GM18870 (cell line): ENCODE results near the gene CD200R1.
"Not testable (repeated sequence)": the region's sequence is repeated elsewhere in the genome, so short reads cannot be mapped to it uniquely, and the experiment has no call there.

Source experiments
- ATAC-seq: cut with Tn5 transposase; IDR thresholded peaks from one replicate; pipeline ENCODE4 v1.9.1; 2021; ENCODE audit warnings: moderate library complexity; ENCODE audit not compliant: unreplicated experiment

The CD200R1 gene

GRCh38 chr3:112976001-112976400 is 1.1 kb upstream of the CD200R1 start:
- no peak for ATAC-seq

- ATAC-seq = peak; percentile 26
These were observed 755 bp downstream of the CD200R1 start for GRCh38 chr3:112974178-112974517.

- ATAC-seq = peak; percentile 76
These were observed 1.4 kb downstream of the CD200R1 start for GRCh38 chr3:112973325-112974177.

- ATAC-seq = no peak
These were observed 2.7 kb downstream of the CD200R1 start for GRCh38 chr3:112972158-112972557.

GRCh38 chr3:112967828-112968227 is 7.1 kb downstream of the CD200R1 start:
- ATAC-seq = no peak

- ATAC-seq = no peak
These were observed 7.5 kb downstream of the CD200R1 start for GRCh38 chr3:112967425-112967824.

- ATAC-seq = no peak
These were observed 8.3 kb downstream of the CD200R1 start for GRCh38 chr3:112966633-112967032.

GRCh38 chr3:112965656-112966055 is 9.2 kb downstream of the CD200R1 start:
- no peak for ATAC-seq

- ATAC-seq = no peak
These were observed 11.2 kb downstream of the CD200R1 start for GRCh38 chr3:112963683-112964082.

- peak; percentile 87 for ATAC-seq
These were observed 15.9 kb downstream of the CD200R1 start for GRCh38 chr3:112958811-112959560.

GRCh38 chr3:112956351-112956750 is 18.6 kb downstream of the CD200R1 start:
- no peak for ATAC-seq

GRCh38 chr3:112948346-112948838 is 26.5 kb downstream of the CD200R1 start:
- ATAC-seq = no peak

GRCh38 chr3:112931736-112932521 is 43.0 kb downstream of the CD200R1 start:
- ATAC-seq = no peak

GRCh38 chr3:112930771-112931170 is 44.1 kb downstream of the CD200R1 start:
- no peak for ATAC-seq

- no peak for ATAC-seq
These were observed 48.9 kb downstream of the CD200R1 start for GRCh38 chr3:112925969-112926368.

- no peak for ATAC-seq
These were observed 49.3 kb downstream of the CD200R1 start for GRCh38 chr3:112925560-112925959.

- not testable (repeated sequence) for ATAC-seq
These were observed 55.4 kb downstream of the CD200R1 start for GRCh38 chr3:112919541-112919940.

GRCh38 chr3:112908252-112908651 is 66.7 kb downstream of the CD200R1 start:
- peak; percentile 98 for ATAC-seq

- no peak for ATAC-seq
These were observed 70.1 kb downstream of the CD200R1 start for GRCh38 chr3:112904786-112905185.

GRCh38 chr3:112900113-112900512 is 74.8 kb downstream of the CD200R1 start:
- ATAC-seq = no peak

GRCh38 chr3:112897791-112898190 is 77.1 kb downstream of the CD200R1 start:
- no peak for ATAC-seq
